ENCODE measurements around the gene TPR.

TPR gene

DNA sequence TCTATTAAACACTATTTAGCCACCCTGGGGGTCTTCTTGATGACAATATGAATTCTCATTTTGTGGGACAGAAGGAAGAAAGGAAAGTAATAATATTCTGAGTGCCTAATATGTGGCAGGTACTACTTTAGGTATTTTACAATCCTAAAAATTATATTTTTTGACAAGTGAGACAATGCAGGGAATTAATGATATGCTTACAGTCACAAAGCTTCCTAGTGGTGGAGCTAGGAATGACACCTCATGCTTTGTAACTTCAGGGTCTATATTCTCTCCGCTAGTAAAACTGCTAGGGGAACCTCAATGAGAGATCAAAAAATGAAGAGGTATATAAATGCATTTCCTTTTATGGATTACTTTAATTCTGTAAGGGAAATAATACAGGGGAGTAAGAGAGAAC, 44.3 kb downstream of the TPR start:
- in situ Hi-C loops (cut with HindIII; ENCODE audit: low sequenced_read_pairs), result no loop called here

DNA sequence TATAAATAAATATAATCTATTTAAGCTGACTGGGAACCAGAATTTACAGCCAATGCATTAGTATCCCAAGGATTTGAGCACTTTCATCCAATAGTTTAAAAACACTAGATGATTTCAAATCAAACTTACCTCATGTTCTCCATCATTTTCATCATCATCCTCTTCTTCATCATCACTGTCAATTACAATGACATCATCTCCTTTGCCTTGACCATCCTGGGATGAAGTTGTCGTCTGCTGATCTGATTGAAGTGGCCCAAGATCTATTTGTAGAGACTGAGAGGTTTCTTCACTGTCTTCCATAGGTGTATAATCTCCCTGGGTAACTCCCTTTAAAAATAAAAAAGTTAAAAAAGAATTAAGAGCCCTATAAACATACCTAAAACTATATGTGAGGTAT, 47.7 kb downstream of the TPR start:
- in situ Hi-C loops (cut with HindIII; ENCODE audit: low sequenced_read_pairs), result no loop called here

DNA sequence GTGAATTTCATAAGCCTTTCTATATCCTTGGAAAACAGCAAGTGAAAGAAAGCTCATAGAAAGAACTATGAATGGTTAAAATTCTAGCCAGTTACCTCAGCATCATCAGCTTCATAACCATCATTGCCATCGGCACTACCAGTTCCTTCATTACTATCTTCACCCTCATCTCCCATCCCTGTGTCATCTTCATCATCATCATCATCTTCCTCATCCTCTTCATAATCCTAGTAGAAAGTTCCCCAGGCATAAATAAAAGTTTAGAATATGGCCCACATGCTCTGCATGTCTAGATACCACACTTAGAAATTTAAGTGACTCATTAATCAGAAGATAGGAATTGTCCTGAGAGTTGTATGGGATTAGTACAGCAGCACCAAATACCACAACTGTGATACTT, 49.0 kb downstream of the TPR start:
- in situ Hi-C loops (cut with HindIII; ENCODE audit: low sequenced_read_pairs), result no loop called here

DNA sequence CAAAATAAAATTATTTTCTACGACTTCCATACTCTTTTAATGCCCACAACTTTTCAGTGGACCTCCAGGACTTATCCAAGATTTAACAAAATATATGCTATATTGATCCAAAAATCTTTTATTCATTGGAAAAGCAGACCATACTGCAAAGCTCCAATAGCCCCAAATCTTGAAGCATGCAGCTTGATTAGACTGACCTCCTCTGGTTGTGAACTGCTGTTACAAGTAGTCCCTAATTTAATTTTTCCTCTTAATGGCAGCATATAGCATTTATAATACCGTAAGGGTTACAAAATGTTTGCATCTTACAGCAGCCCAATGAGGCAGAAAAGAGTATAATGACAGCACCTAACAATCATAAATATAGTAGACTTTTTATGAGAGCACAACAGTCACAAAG, 49.8 kb downstream of the TPR start:
- in situ Hi-C loops (cut with HindIII; ENCODE audit: low sequenced_read_pairs), result no loop called here

DNA sequence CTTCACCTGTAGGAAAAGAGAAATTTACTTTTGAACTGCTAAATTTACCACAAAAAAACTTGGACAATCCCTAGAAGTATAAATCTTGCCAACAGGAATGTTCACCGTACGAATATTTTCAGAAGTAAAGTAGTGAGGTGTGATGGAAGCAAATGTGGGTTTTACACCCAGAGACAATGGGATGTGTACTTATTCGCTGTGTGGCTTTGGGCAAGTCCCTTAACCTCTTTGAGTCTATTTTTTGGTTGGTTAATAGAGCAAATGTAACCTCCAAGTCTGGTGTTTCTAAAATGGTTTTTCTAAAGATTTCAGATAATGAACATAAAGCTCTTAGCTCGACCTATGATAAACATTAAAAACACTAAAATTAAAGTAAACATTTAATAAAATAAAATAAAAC, 51.2 kb downstream of the TPR start:
- in situ Hi-C loops (cut with HindIII; ENCODE audit: low sequenced_read_pairs), result no loop called here

DNA sequence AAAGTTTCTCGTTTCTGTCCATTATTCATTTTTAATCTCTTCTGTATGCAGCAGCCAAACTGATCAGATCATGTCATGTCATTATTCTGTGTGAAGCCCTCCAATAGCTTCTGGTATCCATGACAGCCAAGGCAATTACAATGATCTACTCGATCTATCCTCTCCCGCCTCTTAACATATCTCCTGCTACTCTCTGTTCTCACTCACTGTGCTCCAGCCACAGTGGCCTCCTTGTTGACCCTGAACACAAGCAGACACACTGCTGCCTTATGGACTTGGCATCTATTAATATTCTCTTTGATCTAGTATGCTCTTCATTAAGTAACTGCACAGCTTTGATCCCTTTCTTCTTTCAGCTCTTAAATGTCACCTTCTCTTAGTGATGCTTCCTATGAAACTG, 59.5 kb downstream of the TPR start:
- in situ Hi-C loops (cut with HindIII; ENCODE audit: low sequenced_read_pairs), result no loop called here

DNA sequence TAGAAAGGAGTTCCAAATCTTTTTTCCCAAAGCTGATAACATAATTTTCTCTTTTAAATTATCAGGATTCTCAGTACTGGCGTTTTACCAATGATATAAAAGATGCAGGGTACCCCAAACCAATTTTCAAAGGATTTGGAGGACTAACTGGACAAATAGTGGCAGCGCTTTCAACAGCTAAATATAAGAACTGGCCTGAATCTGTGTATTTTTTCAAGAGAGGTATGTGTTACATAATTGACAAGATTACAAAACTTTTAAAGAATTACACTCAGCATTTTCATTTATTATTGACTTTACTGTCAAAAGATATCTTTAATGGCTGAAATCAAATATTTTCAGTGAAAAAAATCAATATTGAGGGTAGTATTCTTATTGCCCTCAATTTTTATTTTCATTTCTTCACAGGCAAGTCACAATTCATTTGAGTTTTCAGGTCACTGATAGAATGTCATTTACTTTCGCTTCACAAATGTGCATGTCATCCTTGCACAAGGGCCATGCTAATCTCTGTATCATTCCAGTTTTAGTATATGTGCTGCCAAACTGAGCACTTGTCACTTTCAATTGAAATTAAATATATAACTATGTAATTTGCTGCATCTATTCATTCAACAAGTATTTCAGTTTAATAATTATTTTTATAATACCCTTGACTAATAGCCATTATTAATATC, 63.5 kb downstream of the TPR start:
- in situ Hi-C loops (cut with HindIII; ENCODE audit: low sequenced_read_pairs), result no loop called here

DNA sequence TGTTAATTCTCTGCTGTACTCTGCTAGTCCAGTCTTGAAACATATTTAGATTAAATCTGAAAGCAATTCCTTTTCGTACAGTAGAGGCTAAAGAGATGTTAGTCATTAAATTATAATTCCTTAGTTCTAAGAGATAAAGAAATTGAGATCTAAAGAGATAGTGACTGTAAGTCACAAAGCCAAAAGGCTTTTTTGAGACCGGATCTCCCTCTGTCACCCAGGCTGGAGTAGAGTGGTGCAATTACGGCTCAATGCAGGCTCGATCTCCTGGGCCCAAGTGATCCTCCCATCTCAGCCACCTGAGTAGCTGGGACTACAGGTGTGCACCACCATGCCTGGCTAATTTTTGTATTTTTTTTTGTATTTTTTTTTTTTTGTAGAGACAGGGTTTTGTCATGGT, 64.7 kb downstream of the TPR start:
- in situ Hi-C loops (cut with HindIII; ENCODE audit: low sequenced_read_pairs), result no loop called here

DNA sequence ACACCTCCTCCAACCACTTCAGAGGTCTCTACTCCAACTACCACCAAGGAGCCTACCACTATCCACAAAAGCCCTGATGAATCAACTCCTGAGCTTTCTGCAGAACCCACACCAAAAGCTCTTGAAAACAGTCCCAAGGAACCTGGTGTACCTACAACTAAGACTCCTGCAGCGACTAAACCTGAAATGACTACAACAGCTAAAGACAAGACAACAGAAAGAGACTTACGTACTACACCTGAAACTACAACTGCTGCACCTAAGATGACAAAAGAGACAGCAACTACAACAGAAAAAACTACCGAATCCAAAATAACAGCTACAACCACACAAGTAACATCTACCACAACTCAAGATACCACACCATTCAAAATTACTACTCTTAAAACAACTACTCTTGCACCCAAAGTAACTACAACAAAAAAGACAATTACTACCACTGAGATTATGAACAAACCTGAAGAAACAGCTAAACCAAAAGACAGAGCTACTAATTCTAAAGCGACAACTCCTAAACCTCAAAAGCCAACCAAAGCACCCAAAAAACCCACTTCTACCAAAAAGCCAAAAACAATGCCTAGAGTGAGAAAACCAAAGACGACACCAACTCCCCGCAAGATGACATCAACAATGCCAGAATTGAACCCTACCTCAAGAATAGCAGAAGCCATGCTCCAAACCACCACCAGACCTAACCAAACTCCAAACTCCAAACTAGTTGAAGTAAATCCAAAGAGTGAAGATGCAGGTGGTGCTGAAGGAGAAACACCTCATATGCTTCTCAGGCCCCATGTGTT, 66.6 kb downstream of the TPR start:
- in situ Hi-C loops (cut with HindIII; ENCODE audit: low sequenced_read_pairs), result no loop called here

DNA sequence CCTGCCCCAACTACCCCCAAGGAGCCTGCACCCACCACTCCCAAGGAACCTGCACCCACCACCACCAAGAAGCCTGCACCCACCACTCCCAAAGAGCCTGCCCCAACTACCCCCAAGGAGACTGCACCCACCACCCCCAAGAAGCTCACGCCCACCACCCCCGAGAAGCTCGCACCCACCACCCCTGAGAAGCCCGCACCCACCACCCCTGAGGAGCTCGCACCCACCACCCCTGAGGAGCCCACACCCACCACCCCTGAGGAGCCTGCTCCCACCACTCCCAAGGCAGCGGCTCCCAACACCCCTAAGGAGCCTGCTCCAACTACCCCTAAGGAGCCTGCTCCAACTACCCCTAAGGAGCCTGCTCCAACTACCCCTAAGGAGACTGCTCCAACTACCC, 67.6 kb downstream of the TPR start:
- in situ Hi-C loops (cut with HindIII; ENCODE audit: low sequenced_read_pairs), result no loop called here

DNA sequence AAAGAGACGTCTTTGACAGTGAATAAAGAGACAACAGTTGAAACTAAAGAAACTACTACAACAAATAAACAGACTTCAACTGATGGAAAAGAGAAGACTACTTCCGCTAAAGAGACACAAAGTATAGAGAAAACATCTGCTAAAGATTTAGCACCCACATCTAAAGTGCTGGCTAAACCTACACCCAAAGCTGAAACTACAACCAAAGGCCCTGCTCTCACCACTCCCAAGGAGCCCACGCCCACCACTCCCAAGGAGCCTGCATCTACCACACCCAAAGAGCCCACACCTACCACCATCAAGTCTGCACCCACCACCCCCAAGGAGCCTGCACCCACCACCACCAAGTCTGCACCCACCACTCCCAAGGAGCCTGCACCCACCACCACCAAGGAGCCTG, 68.5 kb downstream of the TPR start:
- in situ Hi-C loops (cut with HindIII; ENCODE audit: low sequenced_read_pairs), result no loop called here

DNA sequence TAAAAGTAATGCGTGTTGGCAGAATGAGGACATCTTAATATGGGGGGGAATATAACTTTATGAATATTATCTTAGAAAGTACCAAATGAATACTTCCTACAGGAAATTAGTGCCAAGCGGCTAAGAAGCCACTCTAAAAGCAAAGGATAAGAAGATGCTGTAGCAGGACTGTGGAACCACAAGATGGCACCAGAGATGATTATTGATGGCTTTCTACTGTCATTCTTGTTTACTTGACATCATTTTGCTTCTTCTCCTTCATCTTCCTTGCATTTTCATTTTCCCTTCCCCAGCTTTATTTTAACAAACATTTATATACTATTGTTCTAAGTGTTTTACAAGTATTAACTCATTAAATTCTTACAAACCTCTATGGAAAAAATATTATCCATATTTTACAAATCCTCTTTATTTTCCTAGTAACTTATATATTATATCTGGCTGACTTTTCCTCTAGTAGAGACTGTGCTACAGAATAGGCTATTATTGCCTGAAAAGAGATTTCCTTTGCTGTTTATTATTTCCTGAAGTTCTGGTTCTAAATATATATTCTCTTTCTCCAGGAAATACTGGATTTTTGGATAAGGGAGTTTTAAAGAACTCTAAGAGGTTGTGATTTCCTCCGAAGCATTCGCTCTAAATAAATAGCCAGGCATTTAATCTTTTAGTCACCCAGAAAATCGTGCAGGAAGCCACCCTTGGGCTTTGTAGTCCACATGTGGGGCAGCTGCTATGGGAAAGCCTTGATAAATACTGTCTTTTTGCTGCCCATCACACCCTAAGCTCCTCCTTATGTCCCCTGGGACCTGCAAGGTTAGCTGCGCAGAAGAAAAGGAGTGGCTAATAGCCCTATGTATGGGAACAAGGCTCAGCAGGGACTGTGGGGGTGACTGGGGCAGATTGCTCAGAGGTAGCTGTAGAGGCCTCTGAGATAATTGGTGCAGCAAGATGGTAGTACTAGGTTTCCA, 69.8 kb downstream of the TPR start:
- in situ Hi-C loops (cut with HindIII; ENCODE audit: low sequenced_read_pairs), result no loop called here

DNA sequence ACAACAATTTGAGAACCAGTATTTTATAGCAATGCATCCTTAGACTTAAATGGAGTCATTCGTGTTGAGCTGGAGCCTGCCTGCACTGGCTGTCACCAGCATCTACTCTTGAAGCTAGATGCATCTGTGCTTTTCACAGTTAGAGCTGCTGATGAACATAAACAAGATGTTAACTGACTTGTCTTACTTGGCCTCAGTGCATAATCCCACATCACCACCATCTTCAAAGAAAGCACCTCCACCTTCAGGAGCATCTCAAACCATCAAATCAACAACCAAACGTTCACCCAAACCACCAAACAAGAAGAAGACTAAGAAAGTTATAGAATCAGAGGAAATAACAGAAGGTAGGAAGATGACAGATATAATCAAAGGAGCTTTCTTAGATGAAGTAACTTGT, 71.1 kb downstream of the TPR start:
- in situ Hi-C loops (cut with HindIII; ENCODE audit: low sequenced_read_pairs), result no loop called here

DNA sequence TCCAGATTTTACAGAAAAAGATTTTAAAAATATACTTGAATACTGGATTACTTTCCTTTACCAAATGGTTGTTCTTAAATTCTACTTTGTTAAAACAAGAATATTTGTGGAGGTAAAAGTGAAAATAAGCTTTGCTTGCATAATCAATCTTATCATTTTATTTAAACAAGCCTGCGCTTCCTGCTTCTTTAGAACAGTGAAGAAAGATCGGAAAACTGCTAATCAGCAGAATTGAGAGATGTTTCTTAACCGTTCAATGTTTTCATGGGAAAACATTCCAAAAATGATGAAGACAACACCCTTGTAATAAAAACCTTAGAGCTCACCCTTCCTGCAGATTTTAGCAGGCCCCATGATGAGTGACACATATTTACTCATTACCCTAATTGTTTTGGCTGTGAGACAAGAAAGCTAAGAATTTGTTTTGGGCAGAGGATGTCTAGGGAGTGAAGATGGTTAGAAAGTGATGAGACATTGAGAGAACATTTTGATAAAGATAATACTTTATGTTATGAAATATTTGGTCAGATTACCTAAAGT, 72.6 kb downstream of the TPR start:
- in situ Hi-C loops (cut with HindIII; ENCODE audit: low sequenced_read_pairs), result no loop called here

DNA sequence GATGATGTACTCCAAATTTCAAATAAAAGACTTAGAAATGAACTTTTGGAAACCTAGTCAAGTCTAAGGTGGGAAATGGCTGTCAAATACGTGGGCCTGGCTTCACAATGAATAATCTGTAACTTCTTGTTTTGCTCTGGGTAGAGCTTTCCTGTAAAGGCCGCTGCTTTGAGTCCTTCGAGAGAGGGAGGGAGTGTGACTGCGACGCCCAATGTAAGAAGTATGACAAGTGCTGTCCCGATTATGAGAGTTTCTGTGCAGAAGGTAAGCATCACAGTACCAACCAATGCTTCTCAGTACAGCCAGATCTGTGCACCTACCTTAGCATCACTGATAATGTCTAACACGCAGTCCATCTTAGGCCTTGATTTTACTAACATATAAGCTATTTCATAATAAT, 73.6 kb downstream of the TPR start:
- in situ Hi-C loops (cut with HindIII; ENCODE audit: low sequenced_read_pairs), result no loop called here

DNA sequence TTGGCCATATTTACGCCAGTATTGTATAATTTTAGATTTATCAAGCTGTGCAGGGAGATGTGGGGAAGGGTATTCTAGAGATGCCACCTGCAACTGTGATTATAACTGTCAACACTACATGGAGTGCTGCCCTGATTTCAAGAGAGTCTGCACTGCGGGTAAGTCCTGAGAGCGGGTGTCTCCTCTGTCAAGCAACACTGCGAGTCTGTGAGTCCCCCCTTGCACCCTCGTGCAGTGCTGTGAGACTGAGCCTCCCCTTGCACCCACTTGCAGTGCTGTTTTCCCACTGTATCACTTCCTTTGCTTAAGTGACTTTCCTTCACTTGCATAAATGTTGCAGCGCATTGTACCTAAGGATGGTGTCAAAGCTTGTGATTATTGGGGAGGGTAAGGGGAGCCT, 75.0 kb downstream of the TPR start:
- in situ Hi-C loops (cut with HindIII; ENCODE audit: low sequenced_read_pairs), result no loop called here

DNA sequence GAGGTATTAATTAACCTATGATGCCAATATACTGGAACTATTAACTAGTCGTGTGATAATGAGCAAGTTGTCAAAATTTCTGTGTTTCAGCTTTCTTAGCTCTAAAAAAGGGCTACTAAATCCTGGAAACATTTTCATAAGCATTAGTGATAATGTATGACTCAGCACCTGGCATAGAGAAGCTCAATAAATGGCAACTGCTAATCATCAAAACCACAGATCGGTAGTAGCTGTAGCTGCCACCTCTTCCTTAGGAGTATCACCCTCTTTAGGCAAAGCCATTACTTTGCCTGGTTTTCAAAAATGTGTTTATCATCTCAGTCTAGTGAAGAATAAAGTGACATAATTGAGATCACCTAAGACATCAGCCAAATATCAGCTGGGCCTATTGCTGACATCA, 75.5 kb downstream of the TPR start:
- in situ Hi-C loops (cut with HindIII; ENCODE audit: low sequenced_read_pairs), result no loop called here

DNA sequence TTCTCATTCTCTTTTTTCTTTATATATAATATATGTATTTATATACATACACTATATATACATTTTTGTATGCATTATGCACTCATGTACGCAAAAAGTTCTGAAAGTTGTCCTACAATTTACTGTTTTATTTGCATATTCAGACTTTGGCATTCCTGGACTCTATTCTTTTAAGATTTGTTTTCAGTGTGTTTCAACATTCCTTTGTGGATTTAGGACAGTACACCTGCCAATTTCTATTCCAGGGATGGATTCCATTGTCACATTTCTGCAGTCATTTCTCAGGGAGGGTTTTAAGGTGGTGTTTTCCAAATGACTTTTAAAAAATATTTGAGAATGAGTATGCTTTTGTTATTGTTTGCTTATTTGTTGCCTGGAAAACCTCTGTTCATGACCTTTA, 76.2 kb downstream of the TPR start:
- in situ Hi-C loops (cut with HindIII; ENCODE audit: low sequenced_read_pairs), result no loop called here

DNA sequence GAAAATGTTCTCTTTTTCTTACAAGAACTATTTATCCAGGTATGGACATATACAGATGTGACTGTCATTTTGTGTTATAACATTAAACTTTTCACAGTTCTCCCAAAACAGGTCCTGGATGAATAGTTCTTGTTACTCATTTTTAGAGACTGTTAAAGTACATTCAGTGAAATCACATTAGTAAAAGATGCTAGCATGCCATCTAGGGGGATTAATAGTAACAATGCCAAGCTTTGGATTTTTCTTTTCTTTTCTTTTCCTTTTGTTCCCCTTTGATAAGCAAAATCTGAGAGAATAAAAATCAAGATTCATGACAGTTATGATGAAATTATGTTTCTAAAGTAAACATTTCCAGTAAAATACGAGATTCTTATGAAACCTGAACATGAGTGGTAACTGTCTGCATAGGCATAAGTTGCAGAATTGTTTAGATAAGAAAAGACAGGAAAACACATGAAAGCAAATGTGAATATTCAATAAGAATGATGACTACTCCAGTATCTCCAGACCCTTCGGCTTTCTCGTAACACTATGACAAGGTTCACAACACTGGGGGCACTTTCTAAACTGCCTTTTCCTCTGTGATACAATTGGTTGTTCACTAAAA, 77.5 kb downstream of the TPR start:
- in situ Hi-C loops (cut with HindIII; ENCODE audit: low sequenced_read_pairs), result no loop called here

DNA sequence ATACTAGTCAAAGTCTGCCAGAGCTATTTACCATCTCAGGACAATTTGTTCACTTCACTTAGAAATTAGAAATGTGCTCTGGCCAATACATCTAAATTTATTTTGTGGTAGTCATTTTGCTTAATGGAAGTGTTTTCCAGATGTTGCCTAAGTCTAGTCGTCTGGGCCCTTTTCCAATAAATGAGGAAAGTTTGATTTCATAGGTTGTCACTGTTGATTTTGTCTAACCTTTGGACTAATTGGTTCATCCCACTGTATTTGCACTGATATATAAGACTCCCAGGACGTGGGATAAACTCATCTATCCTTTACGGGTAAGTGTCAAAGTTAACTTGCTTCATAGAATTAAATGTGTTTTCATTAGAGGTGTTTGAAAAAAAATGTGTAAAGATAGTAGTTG, 79.1 kb downstream of the TPR start, which contains the start of gene PRG4:
Gene PRG4 (plus strand): TSS at position 300 of the 400 bp plus-strand sequence.
- in situ Hi-C loops (cut with HindIII; ENCODE audit: low sequenced_read_pairs), result no loop called here

DNA sequence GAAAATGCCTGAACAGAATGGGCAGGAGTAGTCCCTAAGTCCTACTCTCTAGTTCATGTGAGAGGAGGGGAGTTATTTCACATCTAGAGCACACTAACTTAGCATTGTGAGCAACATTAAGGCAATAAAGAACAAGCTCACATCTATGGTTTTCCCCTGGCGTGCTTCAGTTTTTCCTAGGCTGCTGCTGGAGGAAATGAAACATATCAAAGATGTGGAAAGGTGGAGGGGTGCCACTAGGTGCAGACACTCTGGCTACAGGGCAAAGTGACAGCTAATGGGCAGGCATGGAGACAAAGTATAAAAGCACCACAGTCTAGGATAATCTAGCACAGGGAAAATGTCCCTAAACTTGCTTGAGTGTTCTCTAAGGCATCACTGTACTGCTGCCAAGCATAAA, 82.2 kb downstream of the TPR start:
- in situ Hi-C loops (cut with HindIII; ENCODE audit: low sequenced_read_pairs), result no loop called here

Measured in DLD1 (cell line).